ENCODE data around the gene EFCAB10.
A peak's percentile ranks its signal among the peaks of the same experiment; 100 is the strongest.

EFCAB10 gene

GRCh38 chr7:105596866-105597265, 15.6 kb upstream of the EFCAB10 start:
- no peak for DNase-seq

- no peak for DNase-seq
Observed at GRCh38 chr7:105594034-105594433, 12.7 kb upstream of the EFCAB10 start.

GRCh38 chr7:105591522-105591921, 10.2 kb upstream of the EFCAB10 start:
- DNase-seq: no peak

GRCh38 chr7:105590793-105591192, 9.5 kb upstream of the EFCAB10 start:
- DNase-seq: no peak

- peak in 1 of 4 experiments; percentile 10 for DNase-seq
Observed at GRCh38 chr7:105589356-105590077, 8.2 kb upstream of the EFCAB10 start.

GRCh38 chr7:105587909-105588635, 6.8 kb upstream of the EFCAB10 start:
- no peak for DNase-seq

GRCh38 chr7:105585850-105586500, 4.7 kb upstream of the EFCAB10 start:
- DNase-seq: no peak

- DNase-seq: no peak
Observed at GRCh38 chr7:105584165-105584564, 2.9 kb upstream of the EFCAB10 start.

- no peak for DNase-seq
Observed at GRCh38 chr7:105583061-105583460, 1.8 kb upstream of the EFCAB10 start.

- DNase-seq: no peak
Observed at GRCh38 chr7:105580022-105580740, 1.1 kb downstream of the EFCAB10 start.

GRCh38 chr7:105578496-105578895, 2.8 kb downstream of the EFCAB10 start:
- no peak for DNase-seq

- no peak for DNase-seq
Observed at GRCh38 chr7:105577251-105577650, 4.0 kb downstream of the EFCAB10 start.

GRCh38 chr7:105571891-105572290, 9.4 kb downstream of the EFCAB10 start:
- no peak for DNase-seq

- DNase-seq: no peak
Observed at GRCh38 chr7:105567821-105568220, 13.5 kb downstream of the EFCAB10 start.

- no peak for DNase-seq
Observed at GRCh38 chr7:105567024-105567423, 14.3 kb downstream of the EFCAB10 start.

- no peak for DNase-seq
Observed at GRCh38 chr7:105565190-105565589, 16.1 kb downstream of the EFCAB10 start.

GRCh38 chr7:105559926-105560325, 21.4 kb downstream of the EFCAB10 start:
- no peak for DNase-seq

- no peak for DNase-seq
Observed at GRCh38 chr7:105538339-105538738, 43.0 kb downstream of the EFCAB10 start.

GRCh38 chr7:105532709-105533460, 48.4 kb downstream of the EFCAB10 start:
- DNase-seq: no peak

GRCh38 chr7:105531792-105532671, 49.3 kb downstream of the EFCAB10 start, which contains the start of gene RINT1:
Gene RINT1 (plus strand): TSS chr7:105532201. CDS start chr7:105532316, 115 bp downstream.
- DNase-seq: peak; percentile 66 to 83 (median 74)

GRCh38 chr7:105530546-105530945, 50.7 kb downstream of the EFCAB10 start:
- DNase-seq: no peak
